Right kidney (tissue), 1 donor: ENCODE data around the gene STRIP1.
"Not testable (repeated sequence)": the region's sequence is repeated elsewhere in the genome, so short reads cannot be mapped to it uniquely, and the experiment has no call there.

Source experiments
- DNase-seq: peaks from one replicate; pipeline ENCODE4 v3.0.0-alpha.2; 2016

STRIP1 gene

GRCh38 chr1:110070282-110070669 is 35.9 kb downstream of the STRIP1 start:
- no peak for DNase-seq

- no peak for DNase-seq
Observed at GRCh38 chr1:110070671-110071242, 36.3 kb downstream of the STRIP1 start, which contains the start of gene ALX3. TSS of gene ALX3 (minus strand) at chr1:110070672. CDS start at chr1:110070612, 60 bp downstream.

DNA sequence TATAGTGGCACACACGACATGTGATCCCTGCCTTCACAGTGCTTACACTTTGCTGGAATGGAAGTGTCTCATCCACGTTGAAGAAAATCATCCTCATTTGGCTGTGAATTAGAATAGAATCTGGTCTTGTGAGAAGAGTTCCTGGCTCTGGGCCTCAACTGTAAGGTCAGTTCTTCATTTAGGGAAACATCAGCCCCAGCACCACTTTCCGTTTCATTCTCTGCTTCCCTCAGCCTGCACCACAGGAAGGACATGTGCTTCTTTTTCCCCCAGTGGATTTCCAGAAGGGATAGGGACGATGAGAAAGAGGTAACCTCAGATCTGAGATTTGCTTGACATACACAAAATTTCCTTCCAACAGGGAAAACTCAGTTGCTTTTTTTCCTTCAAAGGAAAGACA is 39.7 kb downstream of the STRIP1 start:
- DNase-seq, result no peak

DNA sequence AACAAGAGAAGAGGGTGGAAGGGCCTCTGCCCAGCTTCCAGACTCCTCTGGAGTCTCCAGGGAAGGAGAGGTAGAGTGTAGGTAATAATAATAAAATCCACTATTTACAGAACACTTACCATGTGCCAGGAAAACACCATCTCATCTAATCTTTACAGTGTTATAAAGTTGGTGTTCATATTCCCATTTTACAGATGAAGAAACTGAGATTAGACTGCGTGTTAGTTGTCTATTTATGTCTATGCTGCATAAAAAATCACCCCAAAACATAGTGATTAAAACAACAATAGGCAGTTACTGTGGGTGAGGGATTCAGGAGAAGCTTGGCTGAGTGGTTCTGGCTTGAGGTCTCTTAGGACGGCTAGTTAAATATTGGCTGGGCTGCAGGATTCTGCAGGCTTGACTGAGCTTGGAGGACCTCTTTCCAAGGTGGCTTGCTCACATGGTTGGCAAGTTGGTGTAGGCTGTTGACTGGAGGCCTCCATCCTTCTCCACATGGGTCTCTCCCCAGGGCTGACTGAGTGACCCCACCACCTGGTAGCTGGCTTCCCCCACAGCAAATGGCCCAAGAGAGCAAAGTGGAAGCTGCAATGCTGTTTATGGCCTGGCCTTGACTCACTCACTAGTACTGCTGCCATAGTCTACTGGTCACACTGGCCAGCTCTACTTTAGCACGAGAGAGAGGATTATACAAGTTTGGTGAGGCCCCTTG is 42.5 kb downstream of the STRIP1 start:
- DNase-seq, result no peak

DNA sequence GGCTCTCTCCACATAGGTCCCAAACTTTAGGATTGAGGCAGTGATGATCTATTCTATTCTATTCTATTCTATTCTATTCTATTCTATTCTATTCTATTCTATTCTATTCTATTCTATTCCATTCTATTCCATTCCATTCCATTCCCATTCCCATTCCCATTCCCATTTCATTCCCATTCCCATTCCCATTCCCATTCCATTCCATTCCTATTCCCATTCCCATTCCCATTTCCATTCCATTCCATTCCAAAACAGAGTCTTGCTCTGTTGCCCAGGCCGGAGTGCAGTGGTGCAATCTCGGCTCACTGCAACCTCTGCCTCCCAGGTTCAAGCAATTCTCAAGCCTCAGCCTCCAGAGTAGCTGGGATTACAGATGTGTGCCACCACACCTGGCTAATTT is 45.6 kb downstream of the STRIP1 start:
- not testable (repeated sequence) for DNase-seq

GRCh38 chr1:110081061-110081460 is 46.6 kb downstream of the STRIP1 start:
- no peak for DNase-seq

DNA sequence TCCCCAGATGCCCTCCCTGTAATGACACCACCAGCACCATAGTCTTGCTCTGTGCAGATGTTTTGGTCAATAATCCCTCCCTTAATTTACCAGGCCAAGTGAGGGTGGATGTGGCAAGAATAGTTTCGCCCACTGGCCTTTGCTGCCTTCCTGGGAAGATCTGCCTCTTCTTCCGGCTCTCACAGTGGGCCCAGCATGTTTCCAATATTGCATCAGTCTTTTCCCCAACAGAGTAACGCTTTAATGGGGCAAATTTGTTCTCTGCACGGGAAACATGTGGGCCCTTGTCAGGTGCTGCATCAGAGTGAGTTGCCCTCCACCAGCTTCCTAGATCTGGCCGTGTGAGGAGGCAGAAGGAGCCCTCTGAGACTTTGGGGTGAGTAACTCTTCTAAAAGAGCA is 48.1 kb downstream of the STRIP1 start:
- DNase-seq, result no peak

- peak; percentile 66 for DNase-seq
Observed at GRCh38 chr1:110083061-110083865, 48.8 kb downstream of the STRIP1 start.

DNA sequence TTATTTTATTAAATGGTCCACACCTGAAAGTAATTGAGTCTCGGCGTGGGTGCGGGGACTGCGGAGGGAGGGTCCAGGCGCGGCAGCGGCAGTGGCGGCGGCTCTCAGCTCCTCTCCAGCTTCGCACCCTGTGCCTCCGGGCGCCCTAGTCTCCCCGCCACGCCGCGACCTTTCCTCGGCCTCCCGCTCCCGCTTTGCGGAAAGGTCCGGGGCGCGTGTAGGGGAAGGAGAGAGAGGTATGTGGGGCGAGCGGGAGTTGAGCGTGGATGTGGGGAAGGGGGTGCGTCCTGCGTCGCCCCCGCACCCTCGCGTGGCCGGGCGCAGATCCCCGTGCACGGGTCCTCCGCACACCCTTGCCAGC is 49.4 kb downstream of the STRIP1 start:
- no peak for DNase-seq

DNA sequence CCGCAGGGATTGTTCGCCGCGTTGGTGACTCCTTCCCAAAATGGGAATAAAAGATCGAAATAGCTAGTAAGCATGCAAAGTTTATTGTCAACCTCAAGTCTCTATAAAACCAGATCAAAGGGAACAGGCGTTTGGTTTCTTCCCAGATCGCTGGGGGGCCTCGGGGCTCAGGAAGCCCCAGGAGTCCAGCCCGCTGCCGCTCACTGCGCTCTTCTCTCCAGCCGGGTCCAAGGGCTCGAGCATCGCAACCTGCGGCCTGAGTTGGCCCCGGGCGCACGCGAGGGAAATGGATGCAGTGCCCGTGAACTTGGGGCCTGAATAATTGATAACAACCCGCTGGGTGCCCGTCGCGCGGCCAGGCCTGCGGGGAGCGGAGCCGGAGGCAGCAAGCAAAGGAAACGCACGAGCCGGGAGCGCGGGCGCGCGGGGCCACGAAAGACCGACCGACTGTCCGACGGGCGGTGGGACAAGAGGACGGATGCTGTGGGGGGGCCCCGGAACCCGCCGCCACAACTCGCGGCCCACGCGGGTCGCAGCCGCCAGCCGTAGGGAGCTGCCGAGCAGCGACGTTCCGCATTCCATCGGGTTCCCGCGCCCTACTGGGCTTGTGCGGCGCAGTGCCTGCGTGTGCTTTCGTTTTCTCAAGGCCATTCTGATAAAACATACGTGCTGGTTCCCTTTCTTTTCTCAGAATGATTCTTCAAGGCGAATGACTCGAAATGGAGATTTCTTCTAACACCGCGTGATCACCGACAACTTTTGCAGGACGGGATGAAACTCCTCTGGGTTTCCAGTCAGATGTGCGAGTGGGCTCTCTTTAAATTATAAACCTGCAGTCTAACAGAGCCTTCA is 50.0 kb downstream of the STRIP1 start:
- peak; percentile 79 for DNase-seq

- DNase-seq, result no peak
Observed at GRCh38 chr1:110085671-110086070, 51.2 kb downstream of the STRIP1 start.

DNA sequence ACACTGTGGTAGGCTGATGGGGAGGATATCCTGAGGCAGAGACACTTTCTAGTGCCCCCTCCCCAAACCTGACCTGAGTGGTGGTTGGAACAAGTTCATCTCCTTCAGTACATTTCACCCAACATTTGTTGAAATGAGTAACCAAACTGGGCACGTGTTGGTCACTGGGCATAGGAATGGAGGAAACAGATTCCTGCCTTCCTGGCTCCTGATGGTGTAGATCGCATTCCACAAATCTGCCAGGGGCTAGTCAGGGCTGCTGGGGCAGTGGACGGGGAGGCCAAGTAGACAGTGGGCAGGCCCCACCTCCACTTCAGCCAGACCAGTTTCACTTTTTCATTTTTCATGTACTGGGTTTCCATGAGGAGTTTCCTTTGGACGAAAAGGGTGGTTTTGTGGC is 52.5 kb downstream of the STRIP1 start:
- DNase-seq, result no peak

DNA sequence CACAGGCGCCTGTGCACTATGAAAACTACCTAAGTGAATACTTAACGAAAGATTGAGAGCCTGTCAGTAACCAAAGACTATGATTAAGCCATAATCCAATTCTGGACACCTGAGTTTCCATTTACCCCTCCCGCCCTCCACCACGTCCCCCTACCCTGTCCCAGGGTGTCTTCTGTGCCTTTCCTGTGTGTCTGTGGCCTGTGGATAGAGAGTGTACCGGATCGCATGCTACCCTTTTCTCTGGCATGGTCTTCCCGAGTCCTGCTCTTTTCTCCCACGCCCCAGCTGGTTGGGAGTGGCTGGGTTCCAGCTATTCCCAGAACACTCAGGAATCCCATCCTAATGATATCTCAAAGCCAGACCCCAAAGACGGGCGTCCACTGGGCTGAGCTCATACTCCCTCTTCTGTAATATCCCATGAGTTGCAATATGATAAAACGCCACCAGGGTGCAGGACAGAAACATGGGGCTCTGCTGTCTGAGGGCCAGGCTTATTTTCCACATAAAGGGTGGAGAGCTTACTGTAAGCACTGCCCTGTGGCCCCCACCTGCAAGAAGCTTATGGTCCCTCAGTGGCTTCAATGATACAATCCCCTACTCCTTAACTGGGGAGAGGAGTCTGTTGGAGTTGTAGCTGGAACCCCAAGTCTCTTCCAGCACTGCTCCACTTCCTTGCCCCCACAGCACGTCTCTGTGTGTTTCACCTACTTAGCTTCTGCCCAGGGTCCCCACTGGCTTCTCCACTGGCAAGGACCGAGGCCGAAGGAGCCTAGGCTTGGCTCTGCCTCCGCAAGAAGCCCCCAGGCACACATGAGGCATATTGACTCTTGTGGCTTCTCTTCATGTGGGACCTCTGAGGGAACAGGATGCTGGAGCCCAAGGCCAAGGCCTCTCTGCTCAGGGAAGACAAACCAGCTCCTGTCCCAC is 53.7 kb downstream of the STRIP1 start:
- DNase-seq, result no peak

DNA sequence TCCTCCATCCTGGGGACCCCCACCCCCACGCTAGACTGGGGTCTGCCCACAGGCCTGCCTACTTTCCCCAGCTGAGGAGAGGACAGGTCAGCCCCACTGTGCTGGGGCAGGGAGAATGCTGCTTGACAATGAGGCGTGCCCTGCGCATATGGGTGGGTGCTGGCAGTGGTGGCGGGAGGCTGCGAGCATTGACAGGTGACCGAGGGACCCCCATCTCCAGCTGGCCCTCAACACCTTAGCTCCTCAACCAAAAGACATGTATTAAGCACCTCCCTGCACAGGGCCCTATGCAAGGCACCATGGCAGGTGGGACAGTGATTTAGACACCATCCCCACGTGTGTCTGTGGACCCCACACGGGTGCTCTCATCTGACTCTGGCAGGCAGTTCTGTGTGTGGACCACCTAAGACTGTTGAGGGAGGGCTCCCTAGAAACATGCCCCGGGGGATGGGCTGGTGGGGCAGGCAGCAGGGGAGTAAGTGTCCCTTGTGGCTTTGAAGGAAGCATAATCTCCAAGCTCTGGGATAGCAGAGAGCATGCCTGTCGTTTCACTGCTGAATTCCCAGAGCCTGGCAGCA is 54.4 kb downstream of the STRIP1 start:
- no peak for DNase-seq

GRCh38 chr1:110089561-110090275 is 55.3 kb downstream of the STRIP1 start:
- DNase-seq, result no peak

DNA sequence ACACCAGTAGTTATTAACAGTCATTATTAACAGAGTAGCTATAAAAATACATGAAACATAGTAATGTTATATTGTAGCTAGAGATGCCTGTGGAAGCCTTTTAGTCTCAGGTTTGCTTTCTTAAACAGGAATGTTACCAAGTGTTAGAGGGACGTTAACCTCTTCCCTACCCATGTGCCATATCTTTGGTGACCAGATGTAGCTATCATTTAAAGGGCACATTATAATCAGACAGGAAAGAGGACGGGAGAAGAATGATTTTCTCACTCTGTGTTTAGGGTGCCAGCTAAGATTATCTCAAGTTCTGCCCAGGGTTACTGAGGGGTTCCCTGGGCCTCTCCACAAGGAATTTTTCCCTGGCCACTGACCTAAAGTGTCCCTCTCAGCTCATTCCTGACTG is 57.0 kb downstream of the STRIP1 start:
- DNase-seq, result no peak

- no peak for DNase-seq
Observed at GRCh38 chr1:110091791-110092190, 57.4 kb downstream of the STRIP1 start.

DNA sequence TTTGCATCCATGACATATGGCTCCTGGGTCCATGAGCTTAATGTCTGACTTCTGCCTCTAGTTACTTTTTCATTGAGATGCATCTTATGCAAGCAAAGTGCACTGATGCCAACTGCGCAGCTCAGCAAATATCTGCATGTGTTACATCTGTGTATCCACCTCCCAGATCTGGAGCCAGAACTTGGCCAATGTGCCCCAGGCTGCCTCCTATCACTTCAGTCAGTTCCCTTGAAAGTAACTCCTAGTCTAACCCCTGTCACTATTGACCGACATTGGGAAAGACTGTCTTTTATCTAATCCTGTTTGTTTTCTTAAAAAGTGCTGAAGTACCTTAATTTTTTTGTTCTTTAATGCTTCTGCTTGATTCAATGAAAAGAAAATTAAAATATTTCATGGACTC is 58.6 kb downstream of the STRIP1 start:
- DNase-seq, result no peak

- no peak for DNase-seq
Observed at GRCh38 chr1:110094931-110095654, 60.7 kb downstream of the STRIP1 start.
